ENCODE results near the gene IPO4.

DNA sequence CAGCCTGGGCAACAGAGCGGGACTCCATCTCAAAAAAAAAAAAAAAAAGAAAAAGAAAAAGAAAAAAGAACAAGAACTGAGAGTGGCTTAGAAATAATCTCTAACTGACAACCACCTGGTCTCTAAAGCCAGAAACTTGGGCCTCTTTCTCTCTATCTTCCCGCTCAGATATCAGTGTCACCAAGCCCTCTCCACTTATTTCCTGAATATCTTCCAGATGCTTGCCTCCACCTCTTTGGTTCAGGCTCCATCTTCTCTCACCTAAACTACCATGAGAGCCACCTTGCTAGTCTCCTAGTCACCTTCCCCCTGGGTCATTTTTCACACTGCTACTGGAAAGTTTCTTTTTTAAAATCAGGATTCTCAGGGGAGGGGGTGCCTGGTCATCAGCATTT lies 8.4 kb upstream of the IPO4 start:
- TF ChIP-seq, protein P1, sequence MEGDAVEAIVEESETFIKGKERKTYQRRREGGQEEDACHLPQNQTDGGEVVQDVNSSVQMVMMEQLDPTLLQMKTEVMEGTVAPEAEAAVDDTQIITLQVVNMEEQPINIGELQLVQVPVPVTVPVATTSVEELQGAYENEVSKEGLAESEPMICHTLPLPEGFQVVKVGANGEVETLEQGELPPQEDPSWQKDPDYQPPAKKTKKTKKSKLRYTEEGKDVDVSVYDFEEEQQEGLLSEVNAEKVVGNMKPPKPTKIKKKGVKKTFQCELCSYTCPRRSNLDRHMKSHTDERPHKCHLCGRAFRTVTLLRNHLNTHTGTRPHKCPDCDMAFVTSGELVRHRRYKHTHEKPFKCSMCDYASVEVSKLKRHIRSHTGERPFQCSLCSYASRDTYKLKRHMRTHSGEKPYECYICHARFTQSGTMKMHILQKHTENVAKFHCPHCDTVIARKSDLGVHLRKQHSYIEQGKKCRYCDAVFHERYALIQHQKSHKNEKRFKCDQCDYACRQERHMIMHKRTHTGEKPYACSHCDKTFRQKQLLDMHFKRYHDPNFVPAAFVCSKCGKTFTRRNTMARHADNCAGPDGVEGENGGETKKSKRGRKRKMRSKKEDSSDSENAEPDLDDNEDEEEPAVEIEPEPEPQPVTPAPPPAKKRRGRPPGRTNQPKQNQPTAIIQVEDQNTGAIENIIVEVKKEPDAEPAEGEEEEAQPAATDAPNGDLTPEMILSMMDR (IDR thresholded peaks at IDR 0.05) = no peak
- TF ChIP-seq POLR2A (IDR thresholded peaks at IDR 0.05) = no peak

Data from suprapubic skin (tissue), 3 donors.